ENCODE measurements around the gene BFAR.
"Not testable (repeated sequence)": the region's sequence is repeated elsewhere in the genome, so short reads cannot be mapped to it uniquely, and the experiment has no call there.

BFAR gene

DNA sequence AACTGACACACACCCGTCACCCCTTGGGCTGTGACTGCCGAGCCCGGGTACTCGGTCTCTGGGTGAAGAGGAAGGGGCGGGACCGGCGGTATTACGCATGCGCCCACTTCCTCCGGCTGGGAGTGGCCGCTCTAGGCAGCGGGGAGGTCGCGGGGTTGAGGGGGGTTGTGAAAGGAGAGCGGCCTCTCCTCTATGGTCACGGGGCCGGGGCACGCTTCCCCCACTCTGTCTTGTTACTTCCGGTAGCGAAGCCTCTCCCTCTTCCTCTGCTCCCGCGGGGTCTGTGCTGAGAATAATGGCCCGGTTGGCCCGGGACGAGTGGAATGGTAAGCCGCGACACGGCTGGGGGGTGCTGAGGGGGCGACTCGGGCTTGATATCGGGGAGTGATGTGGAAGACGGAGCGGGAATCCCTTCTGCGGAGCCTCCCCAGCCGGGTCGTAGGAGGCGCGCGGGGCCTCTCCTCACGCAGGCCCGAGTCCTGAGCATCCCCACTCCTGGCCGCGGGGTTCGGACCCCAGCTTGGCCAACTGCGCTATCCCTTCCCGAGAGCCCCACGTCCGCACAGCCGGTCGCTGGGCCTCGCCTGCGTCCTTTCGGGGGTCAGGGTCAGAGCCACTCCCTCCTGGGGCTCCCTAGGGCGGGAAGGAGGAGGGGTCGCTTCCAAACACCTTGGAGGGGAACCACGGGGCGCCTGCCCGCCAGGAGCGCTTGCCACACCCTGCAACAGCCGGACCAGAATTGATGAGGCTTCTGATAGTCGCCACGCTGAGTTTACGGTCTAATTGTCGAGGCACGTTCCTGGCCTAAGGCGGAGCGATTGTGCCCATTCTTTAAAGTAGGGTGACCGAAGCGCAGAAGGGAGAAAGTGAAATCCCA is at the start of gene BFAR:
Gene BFAR (plus strand): TSS at position 259 of the 877 bp plus-strand sequence. CDS start 11,396 bp downstream, outside the sequence.
- DNase-seq (ENCODE audit: low read depth, low spot score) = peak; percentile 99

DNA sequence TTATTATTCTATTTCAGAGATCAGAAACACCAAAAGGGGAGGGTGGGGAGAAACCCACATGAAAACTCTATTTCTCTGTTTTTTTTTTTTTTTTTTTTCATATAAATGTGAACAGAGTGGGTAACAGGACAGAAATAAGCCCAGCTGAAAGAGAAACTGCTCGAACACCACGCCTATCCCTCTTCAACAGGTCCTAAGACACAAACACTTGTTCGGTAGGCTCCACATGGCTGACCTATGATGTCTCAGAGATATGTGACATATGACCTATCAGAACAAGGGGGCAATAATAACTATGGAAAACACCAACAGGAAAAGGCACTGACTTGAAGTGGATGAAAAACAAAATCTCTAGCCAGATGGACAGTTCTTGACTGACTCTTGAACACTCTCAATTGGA is 47.5 kb upstream of the BFAR start:
- no peak for DNase-seq (ENCODE audit: low read depth, low spot score)

GRCh38 chr16:14586637-14587305 is 46.0 kb upstream of the BFAR start:
- DNase-seq (ENCODE audit: low read depth, low spot score) = no peak

DNA sequence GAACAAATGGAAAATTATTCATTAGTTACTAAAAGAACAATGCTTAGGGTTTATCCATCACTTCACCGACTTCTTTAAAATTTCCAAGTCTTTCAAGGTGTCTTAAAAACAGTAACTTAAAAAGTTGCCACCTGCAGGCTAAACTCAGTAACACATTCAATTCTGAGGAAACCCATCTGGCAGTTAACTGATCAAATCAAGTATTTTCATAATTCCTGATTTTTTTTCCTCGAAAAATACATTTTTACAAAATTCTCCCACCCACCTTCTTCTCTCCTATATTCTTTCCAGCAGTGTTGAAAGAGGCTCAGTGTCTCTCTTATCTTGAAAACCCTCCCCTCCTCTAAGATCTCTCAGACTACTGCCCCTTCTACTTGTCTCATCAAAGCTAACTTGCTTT is 32.6 kb upstream of the BFAR start:
- DNase-seq (ENCODE audit: low read depth, low spot score) = no peak

GRCh38 chr16:14602443-14602963 is 30.2 kb upstream of the BFAR start:
- DNase-seq (ENCODE audit: low read depth, low spot score) = no peak

- DNase-seq (ENCODE audit: low read depth, low spot score) = no peak
Measured at GRCh38 chr16:14606102-14606501, 26.6 kb upstream of the BFAR start.

GRCh38 chr16:14608111-14608566 is 24.6 kb upstream of the BFAR start:
- DNase-seq (ENCODE audit: low read depth, low spot score) = no peak

DNA sequence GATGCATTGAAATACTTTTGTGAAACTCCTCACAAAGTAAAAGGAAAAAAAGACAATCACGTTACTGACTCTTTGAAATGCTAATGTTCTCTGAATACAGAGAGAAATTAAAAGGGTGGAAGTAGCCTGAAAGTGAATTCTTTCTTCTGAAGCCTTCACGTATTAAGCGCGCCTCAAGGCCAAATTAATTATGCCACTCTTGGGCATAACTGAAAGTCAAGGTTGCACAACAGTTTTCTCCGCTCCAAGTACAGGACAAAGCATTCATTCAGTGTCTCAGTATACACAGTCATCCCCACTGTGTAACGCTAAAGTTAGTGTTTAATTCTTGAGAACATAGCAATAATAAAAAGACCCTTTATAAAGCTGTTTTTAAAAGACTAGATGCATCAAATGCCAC is 24.1 kb upstream of the BFAR start:
- no peak for DNase-seq (ENCODE audit: low read depth, low spot score)

GRCh38 chr16:14609716-14610115 is 23.0 kb upstream of the BFAR start:
- peak; percentile 15 for DNase-seq (ENCODE audit: low read depth, low spot score)

GRCh38 chr16:14611660-14612059 is 21.1 kb upstream of the BFAR start:
- no peak for DNase-seq (ENCODE audit: low read depth, low spot score)

DNA sequence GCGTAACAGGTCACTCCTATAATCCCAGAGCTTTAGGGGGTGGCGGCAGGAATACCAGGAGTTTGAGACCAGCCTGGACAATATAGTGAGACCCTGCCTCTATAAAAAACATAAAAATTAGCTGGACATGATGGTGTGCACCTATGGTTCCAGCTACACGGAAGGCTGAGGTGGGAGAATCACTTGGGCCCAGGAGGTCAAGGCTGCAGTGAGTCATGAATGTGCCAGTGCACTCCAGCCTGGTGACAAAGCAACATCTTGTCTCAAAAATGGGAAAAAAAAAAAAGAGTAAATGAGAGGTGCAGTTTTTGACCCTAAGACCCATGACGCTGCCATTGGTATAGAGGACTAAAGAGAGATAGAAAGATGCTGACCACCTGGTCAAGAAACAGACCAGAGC is 18.8 kb upstream of the BFAR start:
- no peak for DNase-seq (ENCODE audit: low read depth, low spot score)

DNA sequence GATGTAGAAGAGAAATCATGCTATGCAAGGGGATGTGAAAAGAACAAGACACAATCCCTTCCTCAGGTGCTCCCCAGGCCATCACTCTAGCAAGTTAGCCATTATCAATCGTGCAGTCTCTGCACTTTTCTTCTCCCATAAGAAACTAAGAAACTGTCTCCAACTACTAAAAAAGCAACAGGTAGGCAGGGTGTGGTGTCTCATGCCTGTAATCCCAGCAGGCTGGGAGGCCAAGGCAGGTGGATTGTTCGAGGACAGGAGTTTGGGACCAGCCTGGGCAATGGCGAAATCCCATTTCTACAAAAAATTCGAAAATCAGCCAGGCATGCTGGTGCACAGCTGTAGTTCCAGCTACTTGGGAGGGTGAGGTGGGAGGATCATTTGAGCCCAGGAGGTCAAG is 16.5 kb upstream of the BFAR start:
- no peak for DNase-seq (ENCODE audit: low read depth, low spot score)

- no peak for DNase-seq (ENCODE audit: low read depth, low spot score)
Measured at GRCh38 chr16:14618566-14618965, 14.2 kb upstream of the BFAR start.

GRCh38 chr16:14627078-14627477 is 5.7 kb upstream of the BFAR start:
- no peak for DNase-seq (ENCODE audit: low read depth, low spot score)

DNA sequence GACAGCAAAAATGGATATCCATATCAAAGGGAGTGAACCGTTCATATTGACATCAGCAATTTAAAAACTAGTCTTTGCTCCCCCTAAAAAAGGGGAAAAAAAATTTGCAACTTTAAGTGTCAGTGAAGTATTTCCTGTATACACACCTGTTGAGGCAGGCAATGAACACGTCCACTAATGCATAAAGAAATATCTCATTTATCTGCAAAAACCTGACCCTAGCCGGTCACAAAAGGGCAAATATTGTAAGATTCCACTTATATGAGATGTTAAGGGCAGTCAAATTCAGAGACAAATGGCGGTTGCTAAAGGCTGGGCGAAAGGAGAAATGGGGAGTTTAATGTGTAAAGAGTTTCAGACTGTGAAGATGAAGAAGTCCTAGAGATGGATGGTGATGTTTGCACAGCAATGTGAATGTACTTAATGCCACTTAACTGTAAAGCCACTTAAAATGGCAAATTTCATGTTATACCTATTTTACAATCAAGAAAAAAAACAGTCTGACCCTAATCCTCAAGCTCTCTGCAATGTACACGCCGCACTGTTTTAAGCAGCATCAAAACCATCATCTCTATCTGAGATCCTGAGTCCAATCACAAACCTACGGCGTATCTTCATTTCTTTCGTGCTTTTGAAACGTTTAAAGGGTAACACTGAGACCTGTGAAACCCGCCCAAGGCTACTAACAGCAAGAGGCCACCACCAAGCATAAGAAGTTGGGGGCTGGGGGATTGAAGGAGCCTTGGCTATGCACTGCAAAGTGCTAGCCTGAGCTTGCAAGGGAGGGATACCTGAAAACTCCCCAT is 3.7 kb upstream of the BFAR start:
- DNase-seq (ENCODE audit: low read depth, low spot score) = peak; percentile 54

- no peak for DNase-seq (ENCODE audit: low read depth, low spot score)
Measured at GRCh38 chr16:14629612-14629918, 3.2 kb upstream of the BFAR start.

GRCh38 chr16:14629919-14630619 is 2.7 kb upstream of the BFAR start, which contains the start of gene PARN:
TSS of gene PARN (minus strand) at chr16:14630260. CDS start at chr16:14630125, 135 bp downstream.
- peak; percentile 99 for DNase-seq (ENCODE audit: low read depth, low spot score)

DNA sequence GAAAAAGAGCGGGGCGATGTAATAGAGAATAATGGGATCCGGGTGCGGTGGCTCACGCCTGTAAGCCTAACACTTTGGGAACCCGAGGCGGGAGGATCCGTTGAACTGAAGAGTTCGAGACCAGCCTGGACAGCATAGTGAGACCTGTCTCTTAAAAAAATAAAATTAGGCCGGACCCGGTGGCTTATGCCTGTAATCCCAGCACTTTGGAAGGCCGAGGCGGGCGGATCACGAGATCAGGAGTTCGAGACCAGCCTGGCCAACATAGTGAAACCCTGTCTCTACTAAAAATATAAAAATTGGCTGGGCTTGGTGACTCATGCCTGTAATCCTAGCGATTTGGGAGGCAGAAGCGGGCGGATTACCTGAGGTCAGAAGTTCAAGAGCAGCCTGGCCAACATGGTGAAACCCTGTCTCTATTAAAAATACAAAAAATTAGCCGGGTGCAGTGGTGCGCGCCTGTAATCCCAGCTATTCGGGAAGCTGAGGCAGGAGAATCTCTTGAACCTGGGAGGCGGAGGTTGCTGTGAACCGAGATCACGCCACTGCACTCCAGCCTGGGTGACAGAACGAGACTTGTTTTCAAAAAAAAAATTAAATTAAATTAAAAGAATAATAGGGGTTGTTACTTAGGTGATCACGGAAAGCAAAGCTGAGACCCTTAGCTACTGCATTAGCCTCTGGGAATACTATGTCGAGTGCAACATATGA is 2.0 kb upstream of the BFAR start:
- DNase-seq (ENCODE audit: low read depth, low spot score) = not testable (repeated sequence)

DNA sequence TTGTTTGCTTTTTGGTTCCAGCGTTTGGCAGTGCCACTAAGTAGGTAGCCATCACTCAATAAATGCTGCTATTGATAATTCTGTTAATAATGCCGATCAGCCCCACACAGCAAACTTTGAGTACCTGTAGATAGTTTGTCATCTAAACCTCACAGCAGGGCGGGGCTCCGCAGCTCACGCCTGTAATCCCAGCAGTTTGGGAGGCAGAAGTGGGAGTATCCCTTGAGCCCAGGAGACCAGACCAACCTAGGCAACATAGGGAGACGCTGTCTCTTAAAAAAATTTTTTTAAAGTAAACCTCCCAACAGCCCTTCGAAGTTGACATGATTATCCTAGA is 1.6 kb downstream of the BFAR start:
- no peak for DNase-seq (ENCODE audit: low read depth, low spot score)

- peak; percentile 44 for DNase-seq (ENCODE audit: low read depth, low spot score)
Measured at GRCh38 chr16:14635395-14636165, 2.8 kb downstream of the BFAR start.

Data from ELF-1 (cell line).